NT2/D1 (cell line): ENCODE data around the gene ERCC6L2.

Experiments
- YY1 ChIP-seq: IDR thresholded peaks from 2 replicates; pipeline ENCODE4 v1.6.1; 2011; ENCODE audit not compliant: insufficient read length, insufficient read depth
- ZNF274 ChIP-seq: IDR thresholded peaks from 2 replicates; pipeline ENCODE4 v1.6.1; 2011; ENCODE audit warnings: mild to moderate bottlenecking, low read depth, low read length

DNA sequence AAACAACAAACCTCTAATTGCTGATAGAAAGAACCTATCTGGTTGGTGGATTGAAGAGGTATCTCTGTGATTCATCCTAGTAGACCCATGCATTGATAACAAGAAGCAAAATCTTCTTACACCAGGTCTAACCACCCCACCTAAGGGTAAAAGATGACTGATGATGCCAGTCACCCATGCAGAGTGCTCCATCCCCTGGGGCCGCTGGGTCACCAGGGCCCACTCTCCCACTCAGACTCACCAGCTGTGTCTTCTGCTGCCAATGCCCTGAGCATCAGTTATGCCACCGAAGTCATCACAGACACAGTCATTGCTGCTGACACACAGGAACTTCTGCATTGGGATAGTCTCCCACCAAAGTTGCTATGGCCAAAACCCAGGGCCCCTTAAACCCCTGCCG is 44.7 kb upstream of the ERCC6L2 start:
- no peak for TF ChIP-seq YY1
- no peak for TF ChIP-seq ZNF274
